Measurements from ENCODE around the gene POLD2. TPM values are rescaled to one million over a fixed set of nuclear protein-coding genes. Genes with fewer than 3 reads are reported as not detected.

The POLD2 gene
- total RNA-seq, 6 experiments from 2014 or later = 36.4 to 73.4 (median 57.3) TPM

DNA sequence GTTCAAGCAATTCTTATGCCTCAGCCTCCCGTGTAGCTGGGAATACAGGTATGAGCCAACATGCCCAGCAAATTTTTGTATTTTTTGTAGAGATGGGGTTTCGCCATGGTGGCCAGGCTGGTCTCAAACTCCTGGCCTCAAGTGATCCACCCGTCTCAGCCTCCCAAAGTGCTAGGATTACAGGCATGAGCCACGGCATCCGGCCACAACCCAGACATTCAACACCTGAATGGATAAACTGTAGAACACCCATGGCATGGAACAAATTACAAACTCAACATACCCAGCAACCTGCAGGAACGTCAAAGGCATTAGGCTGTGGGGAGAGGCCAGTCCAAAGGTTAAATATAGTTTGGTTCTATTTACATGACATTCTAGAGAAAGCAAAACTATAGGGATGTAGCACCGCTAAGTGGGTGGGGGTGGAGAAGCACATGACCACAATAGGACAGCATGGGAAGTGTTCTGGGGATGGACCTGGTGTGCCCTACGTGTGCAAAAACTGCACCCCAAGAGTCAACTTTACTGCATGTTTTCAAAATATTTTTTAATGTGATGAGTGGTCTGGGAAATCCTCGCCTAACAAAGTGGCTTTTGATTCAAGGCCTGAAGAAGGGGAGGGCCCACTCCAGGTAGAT lies 51.5 kb downstream of the POLD2 start:
- intact Hi-C loops (cut with DNase I) = no loop called here
- Histone ChIP-seq H3K4me1 (peaks cover 0 to 41% (median 19%) of the 10 kb centered on the region in 4 donors), H3K9me3 (no peaks in the 10 kb centered on the region), H3K36me3 (peaks cover 0 to 11% (median 0%) of the 10 kb centered on the region in 4 donors), H3K27me3 (no peaks in the 10 kb centered on the region), H3K27ac (no peak overlapping the region), H3K4me3 (no peak overlapping the region)
- DNase-seq (peak in 1 of 3 donors; percentile 19), ATAC-seq (no peak)
- WGBS (ENCODE audit: insufficient coverage, low coverage, low lambda C conversion rate, missing lambda C conversion rate) = 73% methylated on average over 8 of the region's 9 CpGs
- TF ChIP-seq, protein P1, sequence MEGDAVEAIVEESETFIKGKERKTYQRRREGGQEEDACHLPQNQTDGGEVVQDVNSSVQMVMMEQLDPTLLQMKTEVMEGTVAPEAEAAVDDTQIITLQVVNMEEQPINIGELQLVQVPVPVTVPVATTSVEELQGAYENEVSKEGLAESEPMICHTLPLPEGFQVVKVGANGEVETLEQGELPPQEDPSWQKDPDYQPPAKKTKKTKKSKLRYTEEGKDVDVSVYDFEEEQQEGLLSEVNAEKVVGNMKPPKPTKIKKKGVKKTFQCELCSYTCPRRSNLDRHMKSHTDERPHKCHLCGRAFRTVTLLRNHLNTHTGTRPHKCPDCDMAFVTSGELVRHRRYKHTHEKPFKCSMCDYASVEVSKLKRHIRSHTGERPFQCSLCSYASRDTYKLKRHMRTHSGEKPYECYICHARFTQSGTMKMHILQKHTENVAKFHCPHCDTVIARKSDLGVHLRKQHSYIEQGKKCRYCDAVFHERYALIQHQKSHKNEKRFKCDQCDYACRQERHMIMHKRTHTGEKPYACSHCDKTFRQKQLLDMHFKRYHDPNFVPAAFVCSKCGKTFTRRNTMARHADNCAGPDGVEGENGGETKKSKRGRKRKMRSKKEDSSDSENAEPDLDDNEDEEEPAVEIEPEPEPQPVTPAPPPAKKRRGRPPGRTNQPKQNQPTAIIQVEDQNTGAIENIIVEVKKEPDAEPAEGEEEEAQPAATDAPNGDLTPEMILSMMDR (IDR thresholded peaks at IDR 0.05) = no peak
- TF ChIP-seq POLR2A (IDR thresholded peaks at IDR 0.05) = no peak

DNA sequence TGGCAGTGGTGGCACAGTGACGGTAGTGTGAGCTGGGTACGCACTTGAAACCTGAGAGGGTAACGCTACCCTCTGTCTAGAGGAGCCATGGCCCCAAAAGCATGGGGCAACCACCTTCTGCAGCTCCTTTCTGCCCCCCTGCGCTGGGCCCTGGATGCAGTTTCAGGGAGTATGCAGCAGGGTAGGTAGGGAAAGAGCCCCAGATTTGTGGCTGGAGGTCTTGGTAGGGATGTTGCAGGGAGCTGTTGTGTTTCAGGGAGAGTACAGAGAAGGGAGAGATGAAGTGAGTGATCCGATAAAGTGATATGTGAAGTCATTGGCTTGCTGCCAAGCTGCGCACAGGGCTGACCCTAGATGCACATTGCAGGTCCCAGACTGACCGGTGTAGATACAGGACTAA lies 55.3 kb downstream of the POLD2 start:
- no peak overlapping the region for H3K27ac ChIP-seq
- DNase-seq (peak in 2 of 3 donors; percentile 17 to 37), ATAC-seq (peak in 2 of 4 donors; percentile 5 to 28)
- H3K27me3 ChIP-seq = no peaks in the 10 kb centered on the region
- H3K4me3 ChIP-seq = no peak overlapping the region
- H3K36me3 ChIP-seq = peaks cover 0 to 9% (median 0%) of the 10 kb centered on the region in 4 donors
- 58% methylated on average over 7 of the region's 7 CpGs for WGBS (ENCODE audit: insufficient coverage, low coverage, low lambda C conversion rate, missing lambda C conversion rate)
- no peak for TF ChIP-seq POLR2A (IDR thresholded peaks at IDR 0.05)
- TF ChIP-seq, protein P1 (IDR thresholded peaks at IDR 0.05) = no peak
- peaks cover 0 to 17% (median 6%) of the 10 kb centered on the region in 4 donors for H3K4me1 ChIP-seq
- H3K9me3 ChIP-seq = no peaks in the 10 kb centered on the region
- intact Hi-C loops (cut with DNase I) = no loop called here

DNA sequence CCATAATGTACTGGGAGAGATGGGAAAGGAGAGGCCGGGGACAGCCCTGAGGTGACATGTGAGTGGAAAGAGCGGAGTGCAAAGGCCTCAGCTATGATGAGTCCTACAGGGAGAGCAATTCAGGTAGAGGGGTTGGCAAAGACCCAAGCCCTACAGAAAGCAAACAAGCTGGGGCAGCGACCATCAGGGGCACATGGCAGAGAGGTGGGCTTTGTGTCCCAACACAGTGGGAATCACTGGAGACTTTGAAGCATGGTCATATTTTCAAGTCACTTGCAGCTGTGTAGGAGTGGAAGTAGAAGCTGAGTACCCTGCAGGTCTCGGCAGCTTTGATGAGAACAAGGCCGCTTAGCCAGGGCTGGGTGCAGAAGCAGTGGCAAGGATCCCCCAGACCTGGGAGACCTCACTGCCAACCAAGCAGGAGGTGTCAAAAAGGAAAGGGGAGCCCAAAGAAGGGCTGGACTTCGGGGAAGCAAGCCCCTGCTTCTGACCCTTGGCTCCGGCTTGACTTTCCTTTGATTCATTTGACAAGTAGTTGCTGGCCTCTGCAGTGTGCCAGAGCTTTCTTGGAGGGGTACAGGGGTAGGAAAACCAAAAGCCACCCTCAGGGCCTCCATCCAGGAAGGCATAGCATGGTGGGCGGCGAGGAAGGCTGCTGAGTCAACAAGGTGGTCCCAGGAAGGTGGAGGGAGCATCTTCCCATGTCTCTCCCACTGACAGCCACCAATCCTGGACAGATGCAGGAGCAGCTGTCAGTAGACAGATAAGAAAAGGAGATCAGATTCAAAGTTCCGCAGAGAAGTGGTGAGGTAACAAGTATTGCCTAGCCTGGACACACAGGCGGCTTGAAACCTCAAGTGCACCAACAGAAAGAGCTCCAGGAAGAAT lies 56.0 kb downstream of the POLD2 start:
- H3K27ac ChIP-seq = no peak overlapping the region
- ATAC-seq = no peak
- no peak overlapping the region for H3K4me3 ChIP-seq
- intact Hi-C loops (cut with DNase I) = no loop called here
- H3K27me3 ChIP-seq = no peaks in the 10 kb centered on the region
- WGBS (ENCODE audit: insufficient coverage, low coverage, low lambda C conversion rate, missing lambda C conversion rate) = 87% methylated on average over 3 of the region's 11 CpGs
- H3K36me3 ChIP-seq = peaks cover 0 to 2% (median 0%) of the 10 kb centered on the region in 4 donors
- TF ChIP-seq, protein P1 (IDR thresholded peaks at IDR 0.05) = no peak
- TF ChIP-seq POLR2A (IDR thresholded peaks at IDR 0.05) = peak; percentile 15
- H3K9me3 ChIP-seq = no peaks in the 10 kb centered on the region
- peak; percentile 11 to 42 (median 27) for DNase-seq
- H3K4me1 ChIP-seq = peaks cover 0 to 17% (median 4%) of the 10 kb centered on the region in 4 donors

DNA sequence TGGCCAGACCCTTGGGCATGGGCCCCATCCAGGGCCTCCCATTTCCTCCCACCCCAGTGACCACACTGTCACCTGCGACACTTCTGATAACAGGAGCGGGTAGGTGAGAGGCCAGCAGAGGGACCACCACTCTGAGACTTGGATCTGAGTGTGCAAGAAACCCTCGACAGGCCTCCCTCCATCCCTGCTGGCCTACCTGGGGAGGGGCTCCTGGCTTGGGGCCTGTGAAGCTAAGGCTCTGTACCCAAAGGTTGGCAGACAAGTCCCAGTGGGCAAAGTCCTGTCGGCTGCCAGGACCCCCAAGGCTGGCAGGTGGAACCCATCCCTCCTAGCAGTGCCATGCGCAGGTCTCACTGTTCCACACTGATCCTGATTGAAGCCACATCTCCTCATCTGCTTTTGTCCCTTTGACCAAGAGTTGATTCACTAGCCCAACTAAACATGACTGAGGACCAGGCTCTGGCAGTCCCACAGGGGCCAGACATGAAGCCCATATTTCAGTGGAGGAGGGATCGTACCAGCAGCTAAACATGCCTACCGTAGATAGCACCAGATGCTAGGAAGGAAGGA lies 56.8 kb downstream of the POLD2 start:
- intact Hi-C loops (cut with DNase I) = no loop called here
- DNase-seq = peak in 2 of 3 donors; percentile 45 to 49

More for the DNA sequence above, 56.8 kb downstream of the POLD2 start:
- no peak for ATAC-seq
- no peaks in the 10 kb centered on the region for H3K9me3 ChIP-seq
- WGBS (ENCODE audit: insufficient coverage, low coverage, low lambda C conversion rate, missing lambda C conversion rate) = 74% methylated on average over 3 of the region's 7 CpGs
- H3K27ac ChIP-seq = no peak overlapping the region
- TF ChIP-seq, protein P1 (IDR thresholded peaks at IDR 0.05) = no peak
- no peak for TF ChIP-seq POLR2A (IDR thresholded peaks at IDR 0.05)
- peaks cover 0 to 19% (median 3%) of the 10 kb centered on the region in 4 donors for H3K4me1 ChIP-seq
- no peaks in the 10 kb centered on the region for H3K27me3 ChIP-seq
- peaks cover 0 to 1% (median 0%) of the 10 kb centered on the region in 4 donors for H3K36me3 ChIP-seq
- H3K4me3 ChIP-seq = no peak overlapping the region
